Memory B cell (primary cell): ENCODE data around the gene PIK3CD.
"Not testable (repeated sequence)": the region's sequence is repeated elsewhere in the genome, so short reads cannot be mapped to it uniquely, and the experiment has no call there.

Experiments
- ATAC-seq: fragments of 150-1000 bp; cut with Tn5 transposase; 2 replicates; pipeline ENCODE4 v1.10.0; 2021; ENCODE audit warnings: low read depth, mild to moderate bottlenecking, moderate library complexity
- DNase-seq, 2 donors: peaks; one replicate each; pipeline ENCODE4 v3.0.0; 2022; ENCODE audit warnings: low spot score in 2 of 2
- H3K27ac Mint-ChIP-seq: one replicate; pipeline ENCODE4 v1.8.0; 2022; ENCODE audit warnings: mild to moderate bottlenecking, moderate library complexity, mixed read lengths
- H3K27me3 Mint-ChIP-seq: one replicate; pipeline ENCODE4 v1.8.0; 2022; ENCODE audit warnings: mixed read lengths
- H3K36me3 Mint-ChIP-seq: one replicate; pipeline ENCODE4 v1.8.0; 2022; ENCODE audit warnings: mild to moderate bottlenecking, mixed read lengths
- H3K4me1 Mint-ChIP-seq: one replicate; pipeline ENCODE4 v1.8.0; 2022; ENCODE audit warnings: mixed read lengths
- H3K4me3 Mint-ChIP-seq: one replicate; pipeline ENCODE4 v1.8.0; 2022; ENCODE audit warnings: mild to moderate bottlenecking, moderate library complexity, mixed read lengths
- H3K9me3 Mint-ChIP-seq: one replicate; pipeline ENCODE4 v1.8.0; 2022; ENCODE audit warnings: mixed read lengths

The PIK3CD gene

DNA sequence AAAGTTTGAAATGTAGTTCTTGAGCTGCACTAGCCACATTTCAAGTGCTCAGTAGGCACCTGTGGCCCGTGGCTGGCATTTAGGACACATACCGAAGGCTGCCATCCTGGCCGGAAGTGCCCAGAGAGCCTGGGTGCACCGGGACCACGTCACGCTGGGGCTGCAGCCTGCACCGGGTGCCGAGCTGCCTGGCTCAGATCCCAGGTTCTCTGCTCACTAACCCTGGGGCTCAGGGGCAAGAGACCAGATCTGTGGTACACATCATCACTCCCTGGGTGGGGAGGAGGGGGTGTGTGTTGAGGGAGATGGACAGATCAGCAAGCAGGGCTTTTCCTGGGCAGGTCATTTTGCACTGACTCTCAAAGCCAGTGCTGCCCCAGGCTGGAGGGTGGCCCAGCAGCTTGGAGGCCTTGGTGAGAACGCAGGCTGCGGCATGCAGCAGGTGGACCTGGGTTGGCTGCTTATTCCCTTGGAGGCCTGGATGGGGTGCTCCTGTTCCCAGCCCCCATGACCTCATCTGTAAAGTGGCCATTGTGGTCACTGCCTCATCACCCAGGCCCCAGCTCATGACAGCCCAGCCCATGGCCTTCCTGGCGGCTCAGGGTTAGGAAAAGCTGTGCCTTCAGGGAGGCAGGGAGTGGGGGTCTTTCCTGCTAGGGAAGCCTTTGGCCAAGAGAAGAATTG lies 39.2 kb upstream of the PIK3CD start:
- Mint-ChIP-seq H3K4me1 (no peaks in the 10 kb centered on the region), H3K27me3 (no peaks in the 10 kb centered on the region), H3K9me3 (no peaks in the 10 kb centered on the region), H3K27ac (no peak overlapping the region), H3K4me3 (no peak overlapping the region), H3K36me3 (peaks cover 5% of the 10 kb centered on the region)
- DNase-seq = no peak
- ATAC-seq = no peak

DNA sequence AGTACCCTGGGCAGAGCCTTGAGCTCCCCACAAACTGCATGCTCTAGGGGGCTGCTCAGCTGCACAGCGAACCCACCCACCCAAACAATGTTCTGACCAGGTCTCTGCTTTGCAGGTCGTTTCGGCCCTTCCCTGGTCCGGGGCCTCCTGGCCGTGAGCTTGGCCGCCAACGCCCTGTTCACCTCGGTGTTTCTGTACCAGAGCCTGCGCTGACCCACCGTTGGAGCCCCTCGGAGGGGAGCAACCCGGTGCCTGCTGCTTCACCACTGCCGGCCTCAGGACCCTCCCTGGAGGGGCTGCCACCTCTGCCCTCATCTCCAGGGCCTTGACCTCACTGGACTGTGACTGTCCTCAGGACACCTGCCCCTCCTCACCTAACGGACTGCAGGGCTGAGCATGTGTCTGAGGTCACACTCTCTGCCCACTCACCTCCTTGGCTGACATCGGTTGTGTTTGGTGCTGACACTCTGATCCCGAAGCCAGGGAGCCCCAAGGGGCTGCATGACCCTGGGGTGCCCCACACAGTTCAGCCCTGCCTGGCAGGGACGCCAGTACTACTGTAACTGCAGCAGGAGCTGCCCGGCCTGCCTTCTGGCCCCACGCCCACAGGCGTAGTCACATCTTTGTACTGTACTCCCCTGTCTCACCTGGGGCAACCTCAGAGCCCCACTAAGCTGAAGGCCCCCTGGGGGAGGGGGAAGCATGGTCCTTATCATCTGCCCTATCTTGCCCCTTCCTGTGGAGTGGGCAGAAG lies 38.5 kb upstream of the PIK3CD start:
- no peaks in the 10 kb centered on the region for H3K4me1 Mint-ChIP-seq
- H3K27me3 Mint-ChIP-seq = no peaks in the 10 kb centered on the region
- no peak overlapping the region for H3K27ac Mint-ChIP-seq
- no peaks in the 10 kb centered on the region for H3K9me3 Mint-ChIP-seq
- ATAC-seq (no peak), DNase-seq (no peak)
- H3K4me3 Mint-ChIP-seq = no peak overlapping the region
- H3K36me3 Mint-ChIP-seq = peaks cover 5% of the 10 kb centered on the region

DNA sequence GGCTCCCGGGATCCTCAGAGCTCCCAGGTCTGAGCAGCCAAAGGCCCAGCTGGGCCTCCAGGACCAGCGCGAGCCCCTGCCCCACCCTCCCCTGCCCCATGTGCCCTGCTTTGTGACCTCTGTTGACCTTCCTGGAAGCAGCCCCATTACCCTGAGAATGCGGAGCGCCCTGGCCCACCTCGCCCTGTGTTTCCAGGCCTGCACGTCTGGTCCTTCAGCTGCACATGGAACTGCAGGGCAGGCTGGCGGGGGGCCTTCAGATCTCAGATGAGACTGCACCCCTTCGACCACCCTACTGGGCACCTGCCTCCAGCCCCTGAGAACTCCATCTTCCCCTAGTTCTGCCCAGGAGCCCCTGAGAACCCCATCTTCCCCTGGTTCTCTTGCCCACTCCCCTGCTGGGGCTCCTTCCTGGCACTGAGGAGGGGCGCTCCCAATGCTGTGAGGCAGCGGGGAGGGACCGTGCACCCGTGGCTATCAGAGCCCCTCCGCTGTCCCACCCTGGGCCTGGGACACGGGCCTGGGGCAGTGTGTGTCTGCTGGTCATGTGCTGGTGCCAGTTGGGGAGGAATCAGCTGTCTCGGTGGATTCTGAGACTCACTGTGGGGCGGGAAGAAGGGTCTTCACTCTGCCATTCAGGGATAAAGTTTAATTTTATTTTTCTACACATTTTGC lies 37.8 kb upstream of the PIK3CD start:
- no peaks in the 10 kb centered on the region for H3K9me3 Mint-ChIP-seq
- H3K27me3 Mint-ChIP-seq = no peaks in the 10 kb centered on the region
- peaks cover 5% of the 10 kb centered on the region for H3K36me3 Mint-ChIP-seq
- no peak overlapping the region for H3K27ac Mint-ChIP-seq
- H3K4me3 Mint-ChIP-seq = no peak overlapping the region
- no peaks in the 10 kb centered on the region for H3K4me1 Mint-ChIP-seq
- DNase-seq (no peak), ATAC-seq (no peak)

DNA sequence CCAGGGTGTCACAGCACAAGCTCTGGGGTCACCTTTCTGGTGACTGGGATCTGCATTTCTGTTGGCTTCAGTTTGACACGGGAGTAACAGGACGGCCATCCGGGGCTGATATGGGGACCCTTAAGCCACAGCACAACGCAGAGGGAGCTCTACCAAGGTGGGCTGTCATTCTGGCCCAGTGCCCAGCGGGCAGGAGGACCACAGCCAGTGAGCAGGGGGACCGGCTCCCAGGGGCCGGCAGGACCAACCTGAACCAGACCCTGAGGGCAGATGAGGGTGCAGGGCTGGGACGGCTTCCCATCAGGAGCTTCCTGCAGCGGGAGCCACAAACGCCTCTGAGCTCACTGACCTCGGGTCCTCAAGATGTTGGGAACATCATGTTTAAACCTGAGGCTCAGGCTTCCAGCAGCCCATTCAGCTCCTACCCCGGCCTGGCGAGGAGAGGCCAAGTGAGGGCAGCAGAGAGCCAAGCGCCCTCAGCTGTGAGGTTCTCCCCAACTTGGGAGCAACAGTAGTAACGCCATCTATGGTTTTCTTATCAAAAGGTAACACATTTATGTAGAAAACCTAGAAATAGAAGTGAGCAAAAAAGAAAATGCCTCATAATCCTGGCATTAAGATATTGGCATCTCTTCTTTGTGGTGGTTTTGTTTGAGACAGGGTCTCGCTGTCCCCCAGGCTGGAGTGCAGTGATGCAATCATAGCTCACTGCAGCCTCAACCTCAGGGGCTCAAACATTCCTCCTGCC lies 36.0 kb upstream of the PIK3CD start:
- DNase-seq = peak; percentile 46 to 53
- no peaks in the 10 kb centered on the region for H3K9me3 Mint-ChIP-seq

DNA sequence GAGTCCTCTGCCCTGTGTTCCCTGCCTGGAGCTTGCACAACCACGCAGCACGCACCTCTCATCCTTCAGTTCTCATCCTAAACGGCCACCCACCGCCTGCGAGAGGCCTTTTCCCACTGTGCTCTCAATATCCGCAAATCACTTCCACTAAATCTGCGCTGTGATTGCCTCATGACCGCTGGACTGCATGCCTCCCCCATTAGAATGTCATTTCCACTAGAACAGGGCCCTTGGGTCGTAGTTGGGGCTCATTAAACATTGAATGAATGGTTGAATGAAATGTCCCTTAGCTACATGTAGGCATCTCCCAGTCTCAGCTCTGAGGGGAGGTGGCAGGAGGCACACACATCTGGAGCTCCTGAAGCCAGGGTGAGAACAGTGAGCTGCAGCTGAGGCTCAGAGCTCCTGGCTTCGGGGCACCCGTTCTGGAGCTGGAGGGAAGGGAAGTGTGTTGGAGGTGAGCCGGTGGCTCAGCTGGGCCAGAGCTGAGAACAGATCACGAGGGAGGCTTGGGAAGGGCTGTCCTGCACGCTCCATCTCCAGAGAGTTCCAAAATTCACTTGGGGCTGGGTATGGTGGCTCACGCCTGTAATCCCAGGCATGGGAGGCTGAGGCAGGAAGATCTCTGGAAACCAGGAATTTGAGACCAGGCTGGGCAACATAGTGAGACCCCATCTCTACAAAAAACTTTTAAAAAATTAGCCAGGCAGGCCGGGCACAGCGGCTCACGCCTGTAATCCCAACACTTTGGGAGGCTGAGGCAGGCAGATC lies 32.4 kb upstream of the PIK3CD start:
- Mint-ChIP-seq H3K36me3 (peaks cover 2% of the 10 kb centered on the region), H3K27me3 (peaks cover 2% of the 10 kb centered on the region), H3K9me3 (peaks cover 2% of the 10 kb centered on the region), H3K27ac (no peak overlapping the region), H3K4me1 (peaks cover 6% of the 10 kb centered on the region), H3K4me3 (no peak overlapping the region)
- no peak for ATAC-seq
- DNase-seq = no peak

More for the DNA sequence above, 36.0 kb upstream of the PIK3CD start:
- peaks cover 2% of the 10 kb centered on the region for H3K27me3 Mint-ChIP-seq
- peaks cover 4% of the 10 kb centered on the region for H3K4me1 Mint-ChIP-seq
- ATAC-seq = peak; percentile 97
- H3K36me3 Mint-ChIP-seq = peaks cover 5% of the 10 kb centered on the region
- H3K27ac Mint-ChIP-seq = no peak overlapping the region
- no peak overlapping the region for H3K4me3 Mint-ChIP-seq

DNA sequence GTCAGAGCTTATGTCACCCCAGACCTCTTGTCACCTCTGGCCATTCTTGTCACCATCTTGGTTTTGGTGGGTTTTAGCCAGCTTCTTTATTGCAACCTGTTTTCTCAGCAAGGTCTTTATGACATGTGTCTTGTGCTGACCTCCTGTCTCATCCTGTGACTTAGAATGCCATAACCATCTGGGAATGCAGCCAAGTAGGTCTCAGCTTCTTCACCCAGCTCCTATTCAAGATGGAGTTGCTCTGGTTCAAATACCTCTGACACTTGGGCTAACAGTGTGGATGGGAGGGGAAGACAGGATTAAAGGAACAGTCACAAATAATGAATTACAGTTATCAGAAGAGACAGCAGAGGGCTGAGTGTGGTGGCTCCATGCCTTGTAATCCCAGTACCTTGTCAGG lies 30.5 kb upstream of the PIK3CD start:
- Mint-ChIP-seq H3K27me3 (peaks cover 2% of the 10 kb centered on the region), H3K27ac (no peak overlapping the region), H3K4me1 (peaks cover 13% of the 10 kb centered on the region), H3K4me3 (no peak overlapping the region), H3K36me3 (peaks cover 3% of the 10 kb centered on the region), H3K9me3 (peaks cover 2% of the 10 kb centered on the region)
- no peak for ATAC-seq
- no peak for DNase-seq

DNA sequence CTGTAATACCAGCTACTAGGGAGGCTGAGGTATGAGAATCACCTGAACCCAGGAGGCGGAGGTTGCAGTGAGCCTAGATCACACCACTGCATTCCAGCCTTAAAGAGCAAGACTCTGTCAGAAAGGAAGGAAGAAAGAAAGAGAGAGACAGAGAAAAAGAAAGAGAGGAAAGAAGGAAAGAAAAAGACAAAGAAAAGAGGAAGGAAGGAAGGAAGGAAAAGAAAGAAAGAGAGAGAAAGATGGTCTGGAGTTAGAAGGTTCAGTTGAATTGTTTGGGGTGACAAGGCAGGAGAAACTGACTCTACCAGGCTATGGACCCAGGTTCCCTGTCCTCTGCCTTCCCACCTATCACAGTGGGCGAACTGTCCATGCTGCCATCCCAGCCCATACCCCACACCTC lies 27.4 kb upstream of the PIK3CD start:
- H3K27ac Mint-ChIP-seq = no peak overlapping the region
- DNase-seq (no peak), ATAC-seq (no peak)
- H3K36me3 Mint-ChIP-seq = peaks cover 3% of the 10 kb centered on the region
- peaks cover 2% of the 10 kb centered on the region for H3K9me3 Mint-ChIP-seq
- H3K4me1 Mint-ChIP-seq = peaks cover 24% of the 10 kb centered on the region
- H3K27me3 Mint-ChIP-seq = peaks cover 1% of the 10 kb centered on the region
- H3K4me3 Mint-ChIP-seq = no peak overlapping the region

DNA sequence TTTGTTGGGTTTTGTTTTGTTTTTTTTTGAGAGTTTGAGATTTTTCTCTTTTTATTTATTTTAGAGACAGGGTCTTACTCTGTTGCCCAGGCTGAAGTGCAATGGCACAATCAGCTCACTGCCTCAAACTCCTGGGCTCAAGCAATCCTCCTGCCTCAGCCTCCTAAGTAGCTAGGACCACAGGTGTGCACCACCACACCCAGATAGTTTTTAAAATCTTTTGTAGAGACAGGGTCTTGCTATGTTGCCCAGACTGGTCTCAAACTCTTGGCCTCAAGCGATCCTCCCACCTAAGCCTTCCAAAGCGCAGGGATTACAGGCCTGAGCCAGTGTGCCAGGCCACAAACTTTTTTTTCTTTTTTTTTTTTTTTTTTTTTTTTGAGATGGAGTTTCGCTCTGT lies 26.5 kb upstream of the PIK3CD start:
- H3K4me1 Mint-ChIP-seq = peaks cover 32% of the 10 kb centered on the region

DNA sequence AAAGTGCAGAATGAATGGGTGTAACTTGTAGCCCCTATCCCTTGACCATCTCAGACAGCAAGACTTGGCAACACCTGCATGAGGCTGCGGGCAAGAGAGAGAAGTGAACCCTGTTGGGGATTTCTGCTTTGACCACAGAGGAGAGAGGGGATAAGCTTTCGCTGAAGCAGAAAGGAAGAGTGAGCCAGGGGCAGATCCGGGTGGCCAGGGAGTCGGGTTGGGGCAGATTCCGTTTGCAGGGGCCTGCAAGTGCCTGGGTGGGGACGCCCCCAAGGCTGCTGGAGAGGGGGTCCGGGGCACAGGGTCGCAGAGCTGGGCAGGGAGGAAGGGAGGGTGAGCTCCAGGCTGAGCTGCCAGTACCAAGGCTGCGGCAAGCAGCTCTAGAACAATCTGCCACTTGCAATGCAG lies 25.3 kb upstream of the PIK3CD start:
- Mint-ChIP-seq H3K36me3 (peaks cover 5% of the 10 kb centered on the region), H3K9me3 (peaks cover 2% of the 10 kb centered on the region), H3K27ac (peak overlapping the region; percentile 88), H3K4me1 (peaks cover 40% of the 10 kb centered on the region), H3K27me3 (no peaks in the 10 kb centered on the region), H3K4me3 (peak overlapping the region; percentile 83)
- ATAC-seq (peak; percentile 72), DNase-seq (peak; percentile 67 to 70)

More for the DNA sequence above, 26.5 kb upstream of the PIK3CD start:
- not testable (repeated sequence) for DNase-seq, H3K9me3 Mint-ChIP-seq, ATAC-seq, H3K27me3 Mint-ChIP-seq, H3K4me3 Mint-ChIP-seq, H3K36me3 Mint-ChIP-seq, H3K27ac Mint-ChIP-seq

DNA sequence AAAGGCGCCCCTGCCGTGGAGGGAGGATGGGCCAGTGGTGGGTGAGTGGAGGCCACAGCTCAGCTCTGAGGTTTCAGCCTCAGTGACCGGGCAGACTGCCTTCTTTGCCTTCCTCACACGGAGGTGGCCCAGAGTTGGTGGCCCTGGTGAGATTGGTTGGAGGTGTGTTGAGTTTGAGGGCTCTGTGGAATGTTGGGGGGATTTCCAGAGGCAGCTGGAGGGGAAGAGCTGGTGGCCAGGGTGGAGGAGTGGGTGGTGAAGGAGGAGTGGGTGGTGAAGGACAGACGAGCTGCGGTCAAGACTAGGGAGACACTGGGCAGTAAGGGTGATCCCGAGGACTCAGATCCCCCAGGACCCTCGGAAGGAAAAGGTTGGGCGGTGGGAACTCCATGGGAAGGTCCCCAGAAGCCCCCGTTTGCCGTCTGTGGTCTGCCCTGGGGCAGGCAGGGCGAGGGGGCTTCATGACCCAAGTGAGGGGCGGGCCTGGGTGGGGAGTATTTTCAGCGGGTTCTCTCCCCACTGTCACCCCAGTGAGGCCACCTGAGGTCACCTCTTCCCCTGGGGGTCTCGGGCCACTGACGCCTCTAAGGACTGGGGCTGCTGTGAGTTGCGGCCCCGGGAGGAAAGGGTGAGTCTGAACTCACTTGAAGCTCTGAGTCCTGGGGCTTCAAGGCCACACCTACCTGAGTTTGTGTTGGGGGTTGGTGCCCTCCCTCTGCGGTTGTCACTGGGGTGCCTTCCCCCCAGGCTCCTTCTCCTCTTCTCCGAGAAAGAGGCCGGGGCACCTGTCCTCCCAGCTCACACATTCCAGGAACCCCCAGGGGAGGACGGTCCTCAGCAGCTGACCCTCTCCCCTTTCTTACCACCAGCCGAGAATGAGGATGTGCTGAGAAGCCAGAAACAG lies 22.7 kb upstream of the PIK3CD start:
- H3K4me3 Mint-ChIP-seq = peak overlapping the region; percentile 83
- H3K36me3 Mint-ChIP-seq = peaks cover 7% of the 10 kb centered on the region
- H3K27ac Mint-ChIP-seq = peak overlapping the region; percentile 87
- ATAC-seq (peak; percentile 9), DNase-seq (peak in 1 of 2 donors; percentile 56)
- H3K9me3 Mint-ChIP-seq = peaks cover 2% of the 10 kb centered on the region
- H3K4me1 Mint-ChIP-seq = peaks cover 43% of the 10 kb centered on the region
- no peaks in the 10 kb centered on the region for H3K27me3 Mint-ChIP-seq

DNA sequence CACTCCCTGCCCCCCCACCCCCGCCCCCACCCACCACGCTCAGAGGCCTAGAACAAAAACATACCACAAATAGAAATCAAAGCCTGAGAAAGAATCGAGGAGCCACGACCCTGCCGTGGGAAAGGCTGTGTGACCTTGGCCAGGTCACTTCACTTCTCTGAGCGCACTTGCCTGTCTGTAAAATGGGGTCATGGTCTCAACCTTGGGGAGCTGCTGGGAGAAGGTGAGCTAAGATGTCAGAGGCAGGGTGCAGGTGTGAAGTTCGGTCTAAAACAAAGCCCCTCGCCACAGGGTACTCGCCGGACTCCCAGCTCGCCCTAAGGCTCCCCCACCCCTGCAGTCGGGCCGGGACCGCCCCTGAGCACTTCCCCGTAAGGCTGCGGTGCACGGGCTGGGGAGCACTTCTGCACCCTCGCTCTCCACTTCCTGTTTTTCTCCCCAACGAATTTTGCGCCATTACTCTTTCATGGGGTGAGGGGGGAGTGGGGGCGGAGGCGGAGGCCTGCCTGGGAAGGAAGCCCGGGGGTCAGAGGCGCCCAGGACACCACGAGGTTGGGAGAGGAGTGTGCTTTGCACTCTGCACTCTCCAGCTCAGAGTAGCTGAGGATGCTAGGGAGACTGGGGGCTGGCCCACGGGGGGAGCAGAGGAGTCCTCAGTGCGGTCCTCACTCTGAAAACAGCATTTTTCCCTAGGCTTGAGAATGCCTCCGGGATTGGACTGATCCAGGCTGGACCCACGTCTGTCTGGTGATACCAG lies 21.9 kb upstream of the PIK3CD start:
- H3K27me3 Mint-ChIP-seq = no peaks in the 10 kb centered on the region
- H3K36me3 Mint-ChIP-seq = peaks cover 4% of the 10 kb centered on the region
- peak overlapping the region; percentile 87 for H3K27ac Mint-ChIP-seq
- ATAC-seq (peak; percentile 53), DNase-seq (peak; percentile 63 to 68)
- H3K9me3 Mint-ChIP-seq = no peaks in the 10 kb centered on the region
- H3K4me3 Mint-ChIP-seq = peak overlapping the region; percentile 83
- peaks cover 39% of the 10 kb centered on the region for H3K4me1 Mint-ChIP-seq
